Activated B cell treated with CpG ODN at 0.5 μM for 24 hours (primary cell): ENCODE results near the gene REPIN1. TPM values are rescaled to one million over a fixed set of nuclear protein-coding genes. Genes with fewer than 3 reads are reported as not detected.

Experiments
- ATAC-seq: fragments of 200-7000 bp; cut with Tn5 transposase; one replicate; pipeline ENCODE4 v1.10.0; 2021; ENCODE audit warnings: low read depth, mild to moderate bottlenecking, moderate library complexity
- CTCF ChIA-PET: fragments of 350-600 bp; sonication (Branson Sonifier 250); formaldehyde crosslinking; loops from one replicate; lab custom pipeline; 2021; ENCODE audit warnings: antibody characterized with exemption; lab: Charles Lee
- POLR2A ChIA-PET: fragments of 350-600 bp; sonication (Branson Sonifier 250); formaldehyde crosslinking; loops from one replicate; lab custom pipeline; 2021; ENCODE audit warnings: antibody characterized with exemption; lab: Charles Lee
- DNase-seq: peaks from one replicate; pipeline ENCODE4 v3.0.0; 2022
- H3K27ac Mint-ChIP-seq: one replicate; pipeline ENCODE4 v1.8.0; 2020; ENCODE audit warnings: mixed read lengths
- H3K27me3 Mint-ChIP-seq: one replicate; pipeline ENCODE4 v1.8.0; 2021; ENCODE audit warnings: mixed read lengths
- H3K36me3 Mint-ChIP-seq: one replicate; pipeline ENCODE4 v1.8.0; 2021; ENCODE audit warnings: low read depth, mixed read lengths
- H3K4me1 Mint-ChIP-seq: one replicate; pipeline ENCODE4 v1.8.0; 2021; ENCODE audit warnings: mixed read lengths
- H3K4me3 Mint-ChIP-seq: one replicate; pipeline ENCODE4 v1.8.0; 2020; ENCODE audit warnings: mild to moderate bottlenecking, mixed read lengths
- H3K9me3 Mint-ChIP-seq: one replicate; pipeline ENCODE4 v1.8.0; 2020; ENCODE audit warnings: mixed read lengths
- CTCF ChIP-seq: fragments of 200-600 bp; IDR thresholded peaks from one replicate; pipeline ENCODE4 v1.8.0; 2022; ENCODE audit warnings: antibody characterized with exemption, mild to moderate bottlenecking
- intact Hi-C: fragments of 100-400 bp; cut with micrococcal nuclease; formaldehyde crosslinking; loops from one replicate; pipeline ENCODE4 v1.15.1; 2024
- total RNA-seq: library from RNA; stranded (reverse); gene quantifications from 2 replicates; pipeline ENCODE4 v1.2.3, GENCODE V29; 2022

Gene REPIN1
- total RNA-seq, 1 donor from 2014 or later = 116 TPM

- CTCF ChIA-PET = no interaction called here
- no peaks in the 10 kb centered on the region for H3K36me3 Mint-ChIP-seq
- POLR2A ChIA-PET = interaction anchor here (3.5 kb wide), 1 partner anchor 25 kb away, joined by 16 read pairs; a partner anchor contains a TSS
- DNase-seq (no peak), ATAC-seq (no peak)
- no peak for TF ChIP-seq CTCF
- intact Hi-C loops = no loop called here
- H3K27ac Mint-ChIP-seq = no peak overlapping the region
- H3K4me3 Mint-ChIP-seq = no peak overlapping the region
- peaks cover 53% of the 10 kb centered on the region for H3K4me1 Mint-ChIP-seq
- no peaks in the 10 kb centered on the region for H3K27me3 Mint-ChIP-seq
- H3K9me3 Mint-ChIP-seq = no peaks in the 10 kb centered on the region
These were observed 13.1 kb downstream of the REPIN1 start for GRCh38 chr7:150381785-150382122.

- TF ChIP-seq CTCF = no peak
- no peaks in the 10 kb centered on the region for H3K9me3 Mint-ChIP-seq
- no peak overlapping the region for H3K4me3 Mint-ChIP-seq
- ATAC-seq (no peak), DNase-seq (peak; percentile 10)
- peak overlapping the region; percentile 59 for H3K27ac Mint-ChIP-seq
- no peaks in the 10 kb centered on the region for H3K36me3 Mint-ChIP-seq
- CTCF ChIA-PET = no interaction called here
- intact Hi-C loops = no loop called here
- H3K27me3 Mint-ChIP-seq = no peaks in the 10 kb centered on the region
- POLR2A ChIA-PET = interaction anchor here (3.5 kb wide), 1 partner anchor 24 kb away, joined by 16 read pairs; a partner anchor contains a TSS
- peaks cover 47% of the 10 kb centered on the region for H3K4me1 Mint-ChIP-seq
These were observed 13.7 kb downstream of the REPIN1 start for GRCh38 chr7:150382123-150382843.

GRCh38 chr7:150382844-150383225, 14.2 kb downstream of the REPIN1 start:
- no peak for DNase-seq
- intact Hi-C loops = no loop called here
- no peaks in the 10 kb centered on the region for H3K9me3 Mint-ChIP-seq
- no peak for TF ChIP-seq CTCF
- CTCF ChIA-PET = no interaction called here
- no peak for ATAC-seq
- H3K4me3 Mint-ChIP-seq = peak overlapping the region; percentile 9
- H3K4me1 Mint-ChIP-seq = peaks cover 42% of the 10 kb centered on the region
- H3K36me3 Mint-ChIP-seq = no peaks in the 10 kb centered on the region
- H3K27ac Mint-ChIP-seq = peak overlapping the region; percentile 59
- POLR2A ChIA-PET = interaction anchor here (3.5 kb wide), 1 partner anchor 24 kb away, joined by 16 read pairs; a partner anchor contains a TSS
- no peaks in the 10 kb centered on the region for H3K27me3 Mint-ChIP-seq

GRCh38 chr7:150383710-150384397, 15.2 kb downstream of the REPIN1 start:
- Mint-ChIP-seq H3K4me1 (peaks cover 37% of the 10 kb centered on the region), H3K27ac (no peak overlapping the region), H3K36me3 (no peaks in the 10 kb centered on the region), H3K4me3 (no peak overlapping the region), H3K27me3 (no peaks in the 10 kb centered on the region), H3K9me3 (no peaks in the 10 kb centered on the region)
- no peak for TF ChIP-seq CTCF
- ChIA-PET POLR2A (interaction anchor here (1.1 to 3.5 kb wide), 3 partner anchors 16 to 23 kb away, joined by 3 to 16 read pairs (median 3); a partner anchor contains a TSS), CTCF (no interaction called here)
- peak; percentile 12 for DNase-seq
- ATAC-seq = no peak
- intact Hi-C loops = no loop called here
